T-helper 2 cell treated with Interferon-gamma antibody and Interleukin-4, amounts not matched to agents 5 μg/mL and 100 μg/mL, for 36 hours (primary cell): ENCODE results near the gene FGF18.
"Not testable (repeated sequence)": the region's sequence is repeated elsewhere in the genome, so short reads cannot be mapped to it uniquely, and the experiment has no call there.

Experiments used
- DNase-seq: peaks from one replicate; pipeline ENCODE4 v3.0.0; 2021; ENCODE audit warnings: low spot score
- H3K27ac Mint-ChIP-seq: one replicate; pipeline ENCODE4 v1.8.0; 2021; ENCODE audit warnings: mild to moderate bottlenecking, mixed read lengths
- H3K27me3 Mint-ChIP-seq: one replicate; pipeline ENCODE4 v1.8.0; 2021; ENCODE audit warnings: low read depth, mixed read lengths
- H3K36me3 Mint-ChIP-seq: one replicate; pipeline ENCODE4 v1.8.0; 2021; ENCODE audit warnings: low read depth, mixed read lengths
- H3K4me1 Mint-ChIP-seq: one replicate; pipeline ENCODE4 v1.8.0; 2021; ENCODE audit warnings: low read depth, mixed read lengths
- H3K4me3 Mint-ChIP-seq: one replicate; pipeline ENCODE4 v1.8.0; 2022; ENCODE audit warnings: mild to moderate bottlenecking, moderate library complexity, mixed read lengths
- H3K9me3 Mint-ChIP-seq: one replicate; pipeline ENCODE4 v1.8.0; 2021; ENCODE audit warnings: mixed read lengths

FGF18 gene

DNA sequence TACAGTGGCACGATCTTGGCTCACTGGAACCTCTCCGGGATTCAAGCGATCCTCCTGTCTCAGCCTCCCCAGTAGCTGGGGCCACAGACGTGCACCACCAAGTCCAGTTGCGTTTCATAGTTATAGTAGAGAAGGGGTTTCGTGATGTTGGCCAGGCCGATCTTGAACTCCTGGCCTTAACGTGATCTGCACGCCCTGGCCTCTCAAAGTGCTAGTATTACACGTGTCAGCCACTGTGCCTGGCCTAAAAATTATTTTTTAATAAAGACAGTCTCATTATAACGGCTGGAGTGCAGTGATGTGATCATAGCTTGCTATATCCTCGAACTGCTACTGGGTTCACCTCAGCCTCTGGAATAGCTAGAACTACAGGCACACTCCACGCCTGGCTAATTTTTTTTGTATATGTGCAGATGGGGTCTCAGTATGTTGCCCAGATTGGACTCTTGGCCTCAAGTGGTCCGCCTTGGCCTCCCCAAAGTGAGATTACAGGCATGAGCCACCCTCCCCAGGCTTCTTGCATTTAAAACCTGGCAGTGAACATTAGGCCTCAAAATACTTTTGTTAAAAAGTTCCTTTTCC, 27.4 kb upstream of the FGF18 start:
- Mint-ChIP-seq H3K4me3 (no peak overlapping the region), H3K27ac (no peak overlapping the region), H3K27me3 (no peaks in the 10 kb centered on the region), H3K36me3 (peaks cover 79% of the 10 kb centered on the region), H3K4me1 (peaks cover 44% of the 10 kb centered on the region), H3K9me3 (no peaks in the 10 kb centered on the region)
- no peak for DNase-seq

- peaks cover 45% of the 10 kb centered on the region for H3K4me1 Mint-ChIP-seq
- H3K36me3 Mint-ChIP-seq = peaks cover 83% of the 10 kb centered on the region
- no peak overlapping the region for H3K4me3 Mint-ChIP-seq
- H3K27me3 Mint-ChIP-seq = no peaks in the 10 kb centered on the region
- no peak for DNase-seq
- no peak overlapping the region for H3K27ac Mint-ChIP-seq
- H3K9me3 Mint-ChIP-seq = no peaks in the 10 kb centered on the region
These were observed 26.8 kb upstream of the FGF18 start for GRCh38 chr5:171392585-171393159.

DNA sequence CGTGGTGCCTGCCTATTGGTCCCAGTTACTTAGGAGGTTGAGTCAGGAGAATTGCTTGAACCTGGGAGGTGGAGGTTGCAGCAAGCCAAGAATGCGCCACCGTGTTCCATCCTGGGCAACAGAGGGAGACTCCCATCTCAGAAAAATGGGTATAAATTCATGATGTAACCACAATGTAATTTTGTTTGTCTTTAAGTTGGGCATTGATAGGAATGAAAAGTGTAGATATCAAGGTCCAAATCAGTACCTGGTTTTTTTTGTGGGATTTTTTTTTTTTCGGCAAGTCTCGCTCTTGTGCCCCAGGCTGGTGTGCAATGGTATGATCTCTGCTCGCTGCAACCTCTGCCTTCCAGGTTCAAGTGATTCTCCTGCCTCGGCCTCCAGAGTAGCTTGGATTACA, 24.4 kb upstream of the FGF18 start:
- H3K9me3 Mint-ChIP-seq = no peaks in the 10 kb centered on the region
- peaks cover 79% of the 10 kb centered on the region for H3K36me3 Mint-ChIP-seq
- H3K27me3 Mint-ChIP-seq = no peaks in the 10 kb centered on the region
- H3K4me1 Mint-ChIP-seq = peaks cover 37% of the 10 kb centered on the region
- no peak for DNase-seq
- H3K27ac Mint-ChIP-seq = no peak overlapping the region
- no peak overlapping the region for H3K4me3 Mint-ChIP-seq

GRCh38 chr5:171396583-171396982, 22.9 kb upstream of the FGF18 start:
- not testable (repeated sequence) for H3K9me3 Mint-ChIP-seq, H3K27me3 Mint-ChIP-seq, H3K27ac Mint-ChIP-seq, H3K4me3 Mint-ChIP-seq, DNase-seq
- Mint-ChIP-seq H3K36me3 (peaks cover 79% of the 10 kb centered on the region), H3K4me1 (peaks cover 27% of the 10 kb centered on the region)

DNA sequence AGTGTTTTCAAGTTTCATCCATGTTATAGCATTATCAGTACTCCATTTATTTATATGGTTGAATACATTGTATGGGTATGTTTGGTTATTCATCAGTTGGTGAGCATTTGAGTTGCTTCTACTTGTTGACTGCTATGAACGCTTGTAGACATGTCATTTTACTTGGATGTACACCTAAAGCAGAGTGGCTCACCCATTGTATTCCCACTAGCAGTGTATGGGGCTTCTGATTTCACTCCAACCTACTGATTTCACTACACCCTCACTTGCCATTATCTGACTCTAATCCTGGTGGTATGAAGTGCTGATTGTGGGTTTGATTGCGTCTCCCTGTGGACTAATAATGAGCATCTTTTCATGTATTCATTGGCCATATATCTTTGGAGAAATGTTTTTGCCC, 22.3 kb upstream of the FGF18 start:
- no peak overlapping the region for H3K27ac Mint-ChIP-seq
- no peak overlapping the region for H3K4me3 Mint-ChIP-seq
- peaks cover 77% of the 10 kb centered on the region for H3K36me3 Mint-ChIP-seq
- H3K9me3 Mint-ChIP-seq = no peaks in the 10 kb centered on the region
- no peaks in the 10 kb centered on the region for H3K27me3 Mint-ChIP-seq
- H3K4me1 Mint-ChIP-seq = peaks cover 27% of the 10 kb centered on the region
- DNase-seq = no peak

- H3K36me3 Mint-ChIP-seq = peaks cover 75% of the 10 kb centered on the region
- DNase-seq = no peak
- no peaks in the 10 kb centered on the region for H3K27me3 Mint-ChIP-seq
- H3K4me3 Mint-ChIP-seq = no peak overlapping the region
- H3K9me3 Mint-ChIP-seq = no peaks in the 10 kb centered on the region
- no peak overlapping the region for H3K27ac Mint-ChIP-seq
- H3K4me1 Mint-ChIP-seq = peaks cover 25% of the 10 kb centered on the region
These were observed 21.8 kb upstream of the FGF18 start for GRCh38 chr5:171397599-171397998.

- not testable (repeated sequence) for H3K4me3 Mint-ChIP-seq, H3K27ac Mint-ChIP-seq, DNase-seq, H3K9me3 Mint-ChIP-seq, H3K27me3 Mint-ChIP-seq
- H3K4me1 Mint-ChIP-seq = peaks cover 17% of the 10 kb centered on the region
- H3K36me3 Mint-ChIP-seq = peaks cover 66% of the 10 kb centered on the region
These were observed 20.8 kb upstream of the FGF18 start for GRCh38 chr5:171398660-171399059.

- peaks cover 17% of the 10 kb centered on the region for H3K4me1 Mint-ChIP-seq
- no peaks in the 10 kb centered on the region for H3K9me3 Mint-ChIP-seq
- H3K27ac Mint-ChIP-seq = no peak overlapping the region
- H3K36me3 Mint-ChIP-seq = peaks cover 61% of the 10 kb centered on the region
- H3K4me3 Mint-ChIP-seq = no peak overlapping the region
- no peaks in the 10 kb centered on the region for H3K27me3 Mint-ChIP-seq
- DNase-seq = no peak
These were observed 19.3 kb upstream of the FGF18 start for GRCh38 chr5:171400169-171400568.

- H3K9me3 Mint-ChIP-seq = no peaks in the 10 kb centered on the region
- H3K4me3 Mint-ChIP-seq = no peak overlapping the region
- H3K36me3 Mint-ChIP-seq = peaks cover 67% of the 10 kb centered on the region
- no peak for DNase-seq
- no peaks in the 10 kb centered on the region for H3K27me3 Mint-ChIP-seq
- peaks cover 20% of the 10 kb centered on the region for H3K4me1 Mint-ChIP-seq
- H3K27ac Mint-ChIP-seq = peak overlapping the region; percentile 17
These were observed 18.1 kb upstream of the FGF18 start for GRCh38 chr5:171401167-171401947.

GRCh38 chr5:171402751-171403150, 16.7 kb upstream of the FGF18 start:
- not testable (repeated sequence) for DNase-seq, H3K9me3 Mint-ChIP-seq, H3K27ac Mint-ChIP-seq, H3K4me3 Mint-ChIP-seq, H3K27me3 Mint-ChIP-seq
- peaks cover 66% of the 10 kb centered on the region for H3K36me3 Mint-ChIP-seq
- peaks cover 24% of the 10 kb centered on the region for H3K4me1 Mint-ChIP-seq

- DNase-seq = no peak
- no peak overlapping the region for H3K4me3 Mint-ChIP-seq
These were observed 13.8 kb upstream of the FGF18 start for GRCh38 chr5:171405615-171406014.

GRCh38 chr5:171407234-171407633, 12.2 kb upstream of the FGF18 start:
- Mint-ChIP-seq H3K4me1 (peaks cover 39% of the 10 kb centered on the region), H3K9me3 (no peaks in the 10 kb centered on the region), H3K36me3 (peaks cover 72% of the 10 kb centered on the region), H3K27me3 (no peaks in the 10 kb centered on the region), H3K27ac (no peak overlapping the region), H3K4me3 (no peak overlapping the region)
- DNase-seq = no peak

More at GRCh38 chr5:171405615-171406014, 13.8 kb upstream of the FGF18 start:
- Mint-ChIP-seq H3K27ac (no peak overlapping the region), H3K4me1 (peaks cover 35% of the 10 kb centered on the region), H3K36me3 (peaks cover 70% of the 10 kb centered on the region), H3K9me3 (no peaks in the 10 kb centered on the region), H3K27me3 (no peaks in the 10 kb centered on the region)

DNA sequence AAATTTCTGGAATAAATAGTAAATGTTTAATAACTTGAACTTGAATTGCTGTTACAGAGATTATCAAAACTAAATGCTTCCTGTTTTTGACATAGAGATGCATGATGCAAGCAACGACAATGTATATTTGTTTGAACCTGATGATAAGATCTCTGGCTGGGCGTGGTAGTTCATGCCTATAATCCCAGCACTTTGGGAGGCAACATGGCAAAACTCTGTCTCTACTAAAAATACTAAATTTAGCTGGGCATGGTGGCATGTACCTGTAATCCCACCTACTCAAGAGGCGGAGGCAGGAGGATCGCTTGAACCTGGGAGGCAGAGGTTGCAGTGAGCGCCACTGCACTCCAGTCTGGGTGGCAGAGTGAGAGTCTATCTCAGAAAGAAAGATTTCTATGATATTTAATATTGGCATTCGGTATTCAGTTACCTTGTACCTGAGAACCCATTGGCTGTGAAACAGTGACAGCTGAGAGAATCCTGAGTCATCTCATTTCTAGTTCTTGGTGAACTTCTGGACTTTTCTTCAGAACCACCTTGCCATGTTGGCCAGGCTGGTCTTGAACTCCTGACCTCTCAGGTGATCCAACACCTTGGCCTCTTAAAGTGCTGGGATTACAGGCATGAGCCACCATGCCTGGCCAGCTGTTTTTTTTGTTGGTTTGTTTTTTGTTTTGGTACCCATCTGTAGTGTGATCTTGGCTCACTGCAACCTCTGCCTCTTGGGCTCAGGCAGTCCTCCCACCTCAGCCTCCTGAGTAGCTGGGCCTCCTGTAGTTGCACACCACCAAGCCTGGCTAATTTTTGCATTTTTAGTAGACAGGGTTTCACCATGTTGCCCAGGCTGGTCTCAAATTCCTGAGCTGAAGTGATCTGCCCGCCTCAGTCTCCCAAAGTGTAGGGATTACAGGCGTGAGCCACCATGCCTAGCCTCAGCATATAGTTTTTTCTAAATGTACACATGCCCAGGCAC, 10.0 kb upstream of the FGF18 start:
- Mint-ChIP-seq H3K4me3 (peak overlapping the region; percentile 70), H3K36me3 (peaks cover 86% of the 10 kb centered on the region)

More for the DNA sequence above, 10.0 kb upstream of the FGF18 start:
- Mint-ChIP-seq H3K9me3 (no peaks in the 10 kb centered on the region), H3K27ac (peak overlapping the region; percentile 86), H3K27me3 (no peaks in the 10 kb centered on the region), H3K4me1 (peaks cover 42% of the 10 kb centered on the region)
- DNase-seq = no peak
